Gastrocnemius medialis (tissue), 4 donors: ENCODE data around the gene G6PC1. TPM values are rescaled to one million over a fixed set of nuclear protein-coding genes. Genes with fewer than 3 reads are reported as not detected.
A peak's percentile ranks its signal among the peaks of the same experiment; 100 is the strongest.

ENCODE experiments used
- ATAC-seq, 2 donors: fragments of 150-250 bp; one replicate each; pipeline ENCODE4 v1.9.1; 2016
- DNase-seq, 2 donors: peaks; one replicate each; pipeline ENCODE4 v3.0.0-alpha.2; 2019
- H3K27ac ChIP-seq, 4 donors: fragments of 200-600 bp; sonication (generic); 1 replicate in 1 of 4; 2 replicates in 3 of 4; pipeline ENCODE4 v1.5.1; 2016 to 2018; ENCODE audit warnings: mild to moderate bottlenecking in 2 of 4, moderate library complexity in 1 of 4
- H3K27me3 ChIP-seq, 3 donors: fragments of 200-600 bp; sonication (generic) in 2 of 3; 1 replicate in 1 of 3; 2 replicates in 2 of 3; pipeline versions ENCODE4 v1.5.1 to v1.6.0; 2016 to 2019; ENCODE audit warnings: mild to moderate bottlenecking in 1 of 3, moderate library complexity in 1 of 3
- H3K36me3 ChIP-seq, 2 donors: fragments of 200-600 bp; sonication (generic) in 1 of 2; one replicate each; pipeline ENCODE4 v1.5.1; 2017 to 2018
- H3K4me1 ChIP-seq, 2 donors: fragments of 200-600 bp; sonication (generic) in 1 of 2; one replicate each; pipeline ENCODE4 v1.5.1; 2016 to 2017; ENCODE audit warnings: mild to moderate bottlenecking in 2 of 2
- H3K4me3 ChIP-seq, 4 donors: fragments of 200-600 bp; sonication (generic) in 3 of 4; 1 replicate in 1 of 4; 2 replicates in 3 of 4; pipeline ENCODE4 v1.5.1; 2016 to 2019; ENCODE audit warnings: mild to moderate bottlenecking in 2 of 4
- H3K9me3 ChIP-seq, 3 donors: fragments of 200-600 bp; sonication (generic) in 2 of 3; 1 replicate in 1 of 3; 2 replicates in 2 of 3; pipeline ENCODE4 v1.5.1; 2016 to 2019
- POLR2A ChIP-seq, 2 donors: fragments of 450-650 bp; IDR thresholded peaks; one replicate each; pipeline ENCODE4 v1.6.1; 2017; ENCODE audit warnings: antibody characterized with exemption in 2 of 2, mild to moderate bottlenecking in 2 of 2, moderate library complexity in 2 of 2
- in situ Hi-C, 4 donors: fragments of 200-750 bp; cut with MboI; loops; one replicate each; pipeline versions ENCODE4 v1.15.0 to v1.8.0; 2017; ENCODE audit warnings: low sequenced_read_pairs in 4 of 4
- intact Hi-C: fragments of 100-400 bp; cut with DNase I; formaldehyde crosslinking; loops from one replicate; pipeline ENCODE4 v1.15.1; 2023; ENCODE audit warnings: low total_unique reads
- total RNA-seq, 4 donors: library from RNA; depleted of rRNA; stranded (reverse); fragments of >200 nt; gene quantifications; one replicate each; pipeline versions ENCODE4 v1.1.0 to v1.2.3, GENCODE V29; 2016
- TF ChIP-seq, protein P1 (sequence below), 5 experiments: fragments of 450-650 bp in 3 of 5; fragments of 200-600 bp in 2 of 5; sonication (generic) in 2 of 5; IDR thresholded peaks in 4 of 5; conservative IDR thresholded peaks in 1 of 5; 1 replicate in 4 of 5; 2 replicates in 1 of 5; pipeline ENCODE4 v1.5.1; 2016 to 2019; ENCODE audit warnings: antibody characterized with exemption in 5 of 5, mild to moderate bottlenecking in 3 of 5, moderate library complexity in 3 of 5

Gene G6PC1
- total RNA-seq, 4 donors from 2014 or later = 0.36 to 0.47 TPM; not detected in 2

DNA sequence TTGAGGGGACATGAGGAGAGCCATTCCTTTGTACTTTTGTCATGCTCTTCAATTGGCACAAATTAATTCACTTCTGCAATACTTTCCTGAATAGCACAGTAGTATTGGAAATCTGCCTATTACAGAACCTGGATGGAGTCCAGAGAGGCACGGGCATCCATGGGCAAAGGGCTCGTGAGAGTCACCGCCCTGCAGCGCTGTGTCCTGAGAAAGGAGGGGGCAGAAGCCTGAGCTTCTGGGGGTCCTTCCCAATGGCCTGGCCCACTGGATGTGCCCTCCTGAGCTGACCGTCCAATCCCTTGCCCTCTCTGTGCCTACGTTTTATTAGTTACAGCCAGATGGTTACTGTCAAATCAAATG is 3.5 kb downstream of the G6PC1 start:
- intact Hi-C loops = no loop called here
- TF ChIP-seq POLR2A (IDR thresholded peaks at IDR 0.05) = no peak
- TF ChIP-seq, protein P1, sequence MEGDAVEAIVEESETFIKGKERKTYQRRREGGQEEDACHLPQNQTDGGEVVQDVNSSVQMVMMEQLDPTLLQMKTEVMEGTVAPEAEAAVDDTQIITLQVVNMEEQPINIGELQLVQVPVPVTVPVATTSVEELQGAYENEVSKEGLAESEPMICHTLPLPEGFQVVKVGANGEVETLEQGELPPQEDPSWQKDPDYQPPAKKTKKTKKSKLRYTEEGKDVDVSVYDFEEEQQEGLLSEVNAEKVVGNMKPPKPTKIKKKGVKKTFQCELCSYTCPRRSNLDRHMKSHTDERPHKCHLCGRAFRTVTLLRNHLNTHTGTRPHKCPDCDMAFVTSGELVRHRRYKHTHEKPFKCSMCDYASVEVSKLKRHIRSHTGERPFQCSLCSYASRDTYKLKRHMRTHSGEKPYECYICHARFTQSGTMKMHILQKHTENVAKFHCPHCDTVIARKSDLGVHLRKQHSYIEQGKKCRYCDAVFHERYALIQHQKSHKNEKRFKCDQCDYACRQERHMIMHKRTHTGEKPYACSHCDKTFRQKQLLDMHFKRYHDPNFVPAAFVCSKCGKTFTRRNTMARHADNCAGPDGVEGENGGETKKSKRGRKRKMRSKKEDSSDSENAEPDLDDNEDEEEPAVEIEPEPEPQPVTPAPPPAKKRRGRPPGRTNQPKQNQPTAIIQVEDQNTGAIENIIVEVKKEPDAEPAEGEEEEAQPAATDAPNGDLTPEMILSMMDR (IDR thresholded peaks at IDR 0.05 in 4 of 5, conservative IDR thresholded peaks at IDR 0.05 in 1 of 5) = no peak
- Histone ChIP-seq H3K9me3 (no peaks in the 10 kb centered on the region), H3K27me3 (no peaks in the 10 kb centered on the region), H3K4me1 (no peaks in the 10 kb centered on the region), H3K36me3 (no peaks in the 10 kb centered on the region), H3K4me3 (no peak overlapping the region), H3K27ac (no peak overlapping the region)
- in situ Hi-C loops = no loop called here
- ATAC-seq (no peak), DNase-seq (no peak)

DNA sequence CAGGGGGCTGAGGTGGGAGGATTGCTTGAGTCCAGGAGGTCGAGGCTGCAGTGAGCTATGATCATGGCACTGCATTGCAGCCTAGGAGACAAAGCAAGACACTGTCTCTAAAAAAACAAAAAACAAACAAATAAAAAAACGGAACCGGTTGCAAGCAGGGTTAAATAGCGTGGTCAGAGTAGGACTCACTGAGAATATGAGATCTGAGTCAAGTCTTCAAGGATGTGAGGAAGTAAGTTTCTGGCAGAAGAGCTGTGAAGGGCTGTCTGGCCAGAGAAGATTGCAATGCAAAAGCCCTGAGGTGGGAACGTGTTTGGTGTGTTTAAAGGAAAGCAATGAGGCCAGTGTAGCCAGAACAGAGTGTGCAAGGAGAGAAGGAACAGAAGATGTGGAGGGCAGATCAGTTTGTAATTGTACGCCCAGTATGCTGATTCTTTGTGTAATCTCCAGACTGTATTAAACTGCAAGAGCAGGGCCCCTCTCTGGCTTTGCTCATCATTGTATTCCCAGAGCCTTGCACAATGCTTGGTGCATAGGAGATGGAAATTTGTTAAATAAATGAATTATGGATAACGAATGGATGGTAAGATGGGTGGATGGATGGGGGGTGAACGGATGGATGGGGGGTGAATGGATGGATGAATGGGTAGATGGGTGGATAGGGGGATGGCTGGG is 6.3 kb downstream of the G6PC1 start:
- ATAC-seq (no peak), DNase-seq (no peak)
- Histone ChIP-seq H3K4me3 (no peak overlapping the region), H3K9me3 (no peaks in the 10 kb centered on the region), H3K4me1 (no peaks in the 10 kb centered on the region), H3K27ac (no peak overlapping the region), H3K27me3 (no peaks in the 10 kb centered on the region), H3K36me3 (no peaks in the 10 kb centered on the region)
- TF ChIP-seq, protein P1 (IDR thresholded peaks at IDR 0.05 in 4 of 5, conservative IDR thresholded peaks at IDR 0.05 in 1 of 5) = no peak
- no peak for TF ChIP-seq POLR2A (IDR thresholded peaks at IDR 0.05)
- in situ Hi-C loops = no loop called here
- intact Hi-C loops = no loop called here

DNA sequence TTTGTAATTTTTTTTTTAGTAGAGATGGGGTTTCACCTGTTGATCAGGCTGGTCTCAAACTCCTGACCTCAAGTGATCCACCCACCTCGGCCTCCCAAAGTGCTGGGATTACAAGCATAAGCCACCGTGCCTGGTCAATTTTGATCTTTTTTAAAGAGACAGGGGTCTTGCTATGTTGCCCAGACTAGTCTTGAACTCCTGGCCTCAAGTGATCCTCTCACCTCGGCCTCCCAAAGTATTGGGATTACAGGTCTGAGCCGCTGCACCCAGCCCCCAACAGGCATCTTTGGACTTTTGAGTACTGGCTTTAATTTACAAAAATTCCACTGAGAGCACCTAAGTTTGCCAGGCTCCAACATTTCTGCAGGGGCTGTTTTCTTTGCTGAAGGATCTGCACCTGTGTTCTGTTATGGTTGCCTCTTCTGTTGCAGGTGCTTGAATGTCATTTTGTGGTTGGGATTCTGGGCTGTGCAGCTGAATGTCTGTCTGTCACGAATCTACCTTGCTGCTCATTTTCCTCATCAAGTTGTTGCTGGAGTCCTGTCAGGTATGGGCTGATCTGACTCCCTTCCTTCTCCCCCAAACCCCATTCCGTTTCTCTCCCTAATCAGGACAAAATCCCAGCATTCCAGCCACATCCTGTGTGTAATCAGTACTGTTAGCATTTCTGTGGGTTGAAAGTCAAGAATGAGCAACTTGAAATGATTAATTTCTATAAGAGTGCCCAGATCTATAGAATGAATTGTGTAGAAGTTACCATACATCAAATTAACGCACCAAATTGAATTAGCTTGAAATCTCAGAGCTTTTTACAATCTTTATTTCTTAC is 8.5 kb downstream of the G6PC1 start:
- no peaks in the 10 kb centered on the region for H3K27me3 ChIP-seq
- H3K4me1 ChIP-seq = no peaks in the 10 kb centered on the region
- in situ Hi-C loops = no loop called here
- TF ChIP-seq, protein P1 (IDR thresholded peaks at IDR 0.05 in 4 of 5, conservative IDR thresholded peaks at IDR 0.05 in 1 of 5) = no peak
- TF ChIP-seq POLR2A (IDR thresholded peaks at IDR 0.05) = no peak
- no peak overlapping the region for H3K4me3 ChIP-seq
- ATAC-seq (no peak), DNase-seq (no peak)
- no peaks in the 10 kb centered on the region for H3K36me3 ChIP-seq
- intact Hi-C loops = no loop called here
- H3K9me3 ChIP-seq = no peaks in the 10 kb centered on the region
- H3K27ac ChIP-seq = no peak overlapping the region

DNA sequence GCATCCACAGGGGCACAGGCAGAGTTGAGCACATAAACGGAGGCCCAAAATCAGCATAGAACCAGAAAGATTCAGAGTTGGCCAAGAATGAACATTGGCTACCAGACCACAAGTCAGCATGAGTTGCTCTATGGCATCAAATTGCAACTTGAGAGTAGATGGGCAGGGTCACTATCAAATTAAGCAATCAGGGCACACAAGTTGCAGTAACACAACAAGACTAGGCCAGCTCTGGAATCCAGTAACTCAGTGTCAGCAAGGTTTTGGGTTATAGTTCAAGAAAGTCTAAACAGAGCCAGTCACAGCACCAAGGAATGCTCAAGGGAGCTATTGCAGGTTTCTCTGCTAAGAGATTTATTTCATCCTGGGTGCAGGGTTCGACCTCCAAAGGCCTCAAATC is 12.9 kb downstream of the G6PC1 start:
- intact Hi-C loops = no loop called here
- Histone ChIP-seq H3K36me3 (no peaks in the 10 kb centered on the region), H3K27ac (no peak overlapping the region), H3K9me3 (no peaks in the 10 kb centered on the region), H3K4me1 (no peaks in the 10 kb centered on the region), H3K4me3 (no peak overlapping the region), H3K27me3 (no peaks in the 10 kb centered on the region)
- DNase-seq (no peak), ATAC-seq (peak in 1 of 2 donors; percentile 45)
- in situ Hi-C loops = no loop called here
- TF ChIP-seq, protein P1 (IDR thresholded peaks at IDR 0.05 in 4 of 5, conservative IDR thresholded peaks at IDR 0.05 in 1 of 5) = no peak
- TF ChIP-seq POLR2A (IDR thresholded peaks at IDR 0.05) = no peak
